ENCODE data around the gene CDH4. TPM values are rescaled to one million over a fixed set of nuclear protein-coding genes. Genes with fewer than 3 reads are reported as not detected.

Gene CDH4
- total and polyA plus RNA-seq, 2 donors (not counting 3 experiments of a cell fraction or from before 2014, with no cell fraction given): 0.17 to 0.51 TPM

GRCh38 chr20:61742097-61742825, 490.2 kb downstream of the CDH4 start:
- BruUV-seq (replicated peaks): no TSS peak
- no peak for TF ChIP-seq MAX (IDR thresholded peaks at IDR 0.05; ENCODE audit: insufficient read depth, insufficient read length)
- TF ChIP-seq EZH2 (IDR thresholded peaks at IDR 0.05; ENCODE audit: borderline replicate concordance, low read depth, low read length, severe bottlenecking): no peak
- TF ChIP-seq JUN (IDR thresholded peaks at IDR 0.05; ENCODE audit: borderline replicate concordance, insufficient read depth, insufficient read length, low read depth): no peak
- no peak for TF ChIP-seq POLR2A (IDR thresholded peaks at IDR 0.05; ENCODE audit: low read depth, low read length)
- TF ChIP-seq POLR2AphosphoS5 (IDR thresholded peaks at IDR 0.05; ENCODE audit: insufficient read depth, low read depth, low read length): no peak
- TF ChIP-seq CTCF (IDR thresholded peaks at IDR 0.05; ENCODE audit: extremely low read depth in 1 of 2, insufficient read depth in 1 of 2, low read depth in 1 of 2, low read length in 2 of 2): no peak
- no peak for TF ChIP-seq FOS (IDR thresholded peaks at IDR 0.05; ENCODE audit: borderline replicate concordance, insufficient read depth, low read length)
- TF ChIP-seq GATA2 (IDR thresholded peaks at IDR 0.05; ENCODE audit: insufficient read depth, insufficient read length, low read depth, low read length): no peak
- TF ChIP-seq MYC (IDR thresholded peaks at IDR 0.05; ENCODE audit: low read depth, low read length): no peak
- Histone ChIP-seq H3K4me2 (ENCODE audit: insufficient read depth, low read length) (no peak overlapping the region), H4K20me1 (replicated peaks; ENCODE audit: control insufficient read depth, extremely low read depth, insufficient read depth, low read length) (no peaks in the 10 kb centered on the region), H3K36me3 (ENCODE audit: control insufficient read depth in 2 of 2, extremely low read depth in 1 of 2, insufficient read depth in 2 of 2, low read length in 2 of 2) (no peaks in the 10 kb centered on the region), H3K27me3 (ENCODE audit: control insufficient read depth in 2 of 2, insufficient read depth in 2 of 2, low read length in 2 of 2) (no peaks in the 10 kb centered on the region), H3K9ac (replicated peaks; ENCODE audit: extremely low read depth, insufficient read depth, low read length) (no peak overlapping the region), H3K4me3 (replicated peaks in 1 of 3; ENCODE audit: insufficient read depth in 1 of 3, low read depth in 1 of 3, low read length in 3 of 3) (no peak overlapping the region), H3K4me1 (ENCODE audit: control insufficient read depth, extremely low read depth, insufficient read depth, low read length) (no peaks in the 10 kb centered on the region), H2AFZ (ENCODE audit: low read depth, low read length) (no peak overlapping the region), H3K9me1 (replicated peaks; ENCODE audit: control insufficient read depth, extremely low read depth, insufficient read depth, low read length) (no peaks in the 10 kb centered on the region), H3K79me2 (ENCODE audit: control insufficient read depth, insufficient read depth, low read length) (no peaks in the 10 kb centered on the region), H3K27ac (ENCODE audit: insufficient read depth, low read depth, low read length) (no peak overlapping the region), H3K9me3 (replicated peaks; ENCODE audit: control insufficient read depth, insufficient read depth, low read length) (peaks cover 2% of the 10 kb centered on the region)
- intact Hi-C loops (cut with micrococcal nuclease): no loop called here
- dilution Hi-C loops (cut with MboI; ENCODE audit: extremely low pct_ligation_motif_present, low sequenced_read_pairs): no loop called here
- DNase-seq (ENCODE audit: low read depth, low spot score) (no peak), FAIRE-seq (no peak)
- CTCF ChIA-PET: no interaction called here
- POLR2A ChIA-PET: no interaction called here

Measured in endothelial cell of umbilical vein (primary cell).